NK-92 (cell line): Measurements from ENCODE around the gene KLF15.

Experiments used
- DNase-seq: peaks from one replicate; lab custom pipeline; 2025; ENCODE audit not compliant: unreplicated experiment; lab: John Stamatoyannopoulos, UW

KLF15 gene

DNA sequence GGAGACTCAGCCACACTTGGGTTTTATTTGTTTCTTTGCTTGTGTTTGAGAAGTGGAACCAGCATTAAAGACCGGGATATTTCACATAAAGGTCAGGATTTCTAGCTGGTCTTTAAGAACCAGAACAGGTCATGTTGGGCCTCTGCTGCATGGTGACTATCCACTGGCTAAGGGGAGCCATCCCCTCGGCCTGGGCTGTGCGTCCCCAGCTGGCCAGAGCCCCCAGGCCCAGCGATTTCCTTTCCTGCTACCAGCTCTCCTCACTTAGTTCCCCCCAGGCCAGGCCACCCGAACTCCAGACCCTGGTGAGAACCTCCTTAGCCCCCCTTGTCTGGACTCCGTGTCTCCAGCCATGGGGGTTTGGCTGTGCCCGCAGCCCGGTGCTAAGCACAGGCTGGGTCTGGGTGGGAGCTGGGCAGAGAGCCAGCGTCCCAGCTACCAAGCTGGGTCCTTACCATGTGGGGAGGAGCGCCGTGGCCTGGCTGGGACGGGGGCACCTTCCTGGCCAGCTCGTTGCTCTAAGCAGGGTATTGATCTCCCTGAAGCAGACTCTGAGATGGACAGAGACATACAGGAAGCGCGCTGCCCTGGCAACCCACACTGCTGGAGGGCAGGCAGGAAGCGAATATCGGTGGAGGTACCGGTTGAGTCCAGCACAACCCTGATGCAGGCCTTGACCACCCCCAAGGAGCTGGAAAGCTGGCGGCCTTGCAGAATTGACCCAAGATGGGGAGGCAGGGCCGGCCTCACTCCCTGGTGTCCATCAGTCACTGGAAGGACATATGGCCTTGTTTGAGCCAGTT is 49.4 kb downstream of the KLF15 start:
- no peak for DNase-seq

DNA sequence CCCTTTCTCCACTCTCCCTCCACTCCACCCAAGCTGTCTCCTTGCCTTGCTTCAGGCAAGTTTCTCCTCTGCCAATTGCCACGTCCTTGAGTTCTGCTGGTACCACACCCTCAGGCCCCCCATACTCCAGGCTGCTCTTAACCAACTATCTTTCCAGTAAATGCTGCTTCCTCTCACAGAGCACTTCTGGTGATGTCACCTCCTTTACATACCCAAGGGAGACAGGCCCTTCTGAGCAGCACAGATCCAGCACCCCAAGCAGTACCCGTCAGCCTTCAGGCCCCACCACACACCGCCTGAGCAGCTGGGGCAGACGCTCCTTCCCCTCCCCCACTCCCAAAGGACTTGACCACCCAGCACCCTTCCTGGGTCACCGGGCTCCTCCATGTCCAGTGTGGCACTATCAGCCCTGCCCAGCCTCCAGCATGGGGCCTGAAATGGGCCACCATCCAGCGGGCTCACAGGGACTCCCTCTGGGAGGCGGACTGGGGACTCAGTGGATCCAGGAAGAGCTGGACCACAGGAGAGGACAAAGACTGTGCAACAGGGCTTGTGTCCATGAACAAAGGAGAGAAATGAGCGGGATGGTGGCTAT is 50.2 kb downstream of the KLF15 start:
- no peak for DNase-seq

DNA sequence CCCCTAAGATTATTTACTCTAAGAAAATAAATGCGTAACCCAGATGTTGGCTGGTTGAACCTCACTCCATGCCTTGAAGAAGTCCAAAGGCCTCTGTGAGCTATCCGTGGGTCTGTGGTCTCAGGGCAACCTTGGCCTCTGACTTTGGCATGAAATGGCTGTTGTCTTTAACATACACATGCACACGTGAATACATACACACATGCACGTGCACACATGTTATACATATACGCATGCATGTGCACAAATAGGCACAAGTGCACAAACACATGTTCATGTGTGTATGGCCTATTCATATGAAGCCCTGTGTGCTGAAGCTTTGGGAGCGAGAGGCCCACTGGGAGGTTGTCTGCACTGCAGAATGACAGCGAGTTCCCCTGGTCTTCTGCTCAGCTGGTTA is 50.8 kb downstream of the KLF15 start:
- no peak for DNase-seq

DNA sequence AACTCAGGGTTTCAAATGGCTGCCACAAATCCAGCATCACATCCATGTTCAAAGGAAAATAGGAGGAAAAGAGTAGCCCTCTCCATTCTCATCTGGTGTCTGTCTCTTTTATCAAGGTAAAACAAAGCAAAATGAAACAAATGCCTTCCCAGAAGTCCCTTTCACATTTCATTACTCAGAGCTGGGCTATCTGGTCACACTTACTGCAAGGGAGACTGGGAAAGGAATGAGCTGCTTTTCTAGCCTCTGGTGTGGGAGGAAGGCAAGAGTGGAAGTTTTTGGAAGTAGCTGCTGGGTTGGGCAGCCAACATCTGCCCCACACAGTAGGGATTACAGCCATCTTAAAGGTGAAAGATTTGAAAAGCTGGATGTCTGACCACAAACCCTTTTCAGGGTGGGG is 51.8 kb downstream of the KLF15 start:
- DNase-seq: no peak

DNA sequence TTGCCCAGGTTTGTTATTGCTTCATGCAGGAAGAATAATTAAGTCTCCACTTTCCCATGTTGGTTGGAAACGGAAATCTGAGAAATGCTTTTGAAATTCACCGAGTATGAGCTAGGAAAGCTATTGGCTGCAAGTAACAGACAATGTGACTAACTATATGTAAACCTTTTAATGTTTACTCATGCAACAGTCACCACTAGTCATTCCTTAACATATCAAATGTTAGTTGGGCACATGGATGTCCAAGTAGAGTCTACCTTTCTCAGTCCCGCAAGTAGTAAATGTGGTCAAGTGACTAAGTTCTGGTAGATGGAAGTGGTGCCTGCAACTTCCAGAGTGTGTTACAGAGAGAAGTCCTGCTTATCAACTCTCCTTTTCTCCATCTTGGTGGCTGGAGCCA is 52.5 kb downstream of the KLF15 start:
- no peak for DNase-seq

DNA sequence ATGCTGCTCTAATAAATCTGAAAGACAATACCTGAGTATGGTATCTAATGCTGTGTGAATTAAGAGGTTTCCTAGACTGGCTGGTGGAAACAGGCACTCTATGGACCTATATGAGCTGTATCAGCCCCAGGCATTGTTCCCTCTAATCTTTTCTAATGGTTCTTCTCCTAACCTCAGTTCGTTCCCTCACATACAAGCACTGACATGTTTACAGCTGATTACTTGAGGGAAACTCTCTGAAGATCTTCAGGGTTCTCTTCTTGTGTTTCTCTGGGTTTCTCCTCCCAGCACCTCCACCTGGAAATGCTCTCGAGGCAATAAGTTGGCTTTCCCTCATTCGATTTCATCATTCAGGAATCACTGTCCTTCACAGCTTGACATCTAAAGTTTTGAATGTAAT is 52.9 kb downstream of the KLF15 start:
- no peak for DNase-seq

DNA sequence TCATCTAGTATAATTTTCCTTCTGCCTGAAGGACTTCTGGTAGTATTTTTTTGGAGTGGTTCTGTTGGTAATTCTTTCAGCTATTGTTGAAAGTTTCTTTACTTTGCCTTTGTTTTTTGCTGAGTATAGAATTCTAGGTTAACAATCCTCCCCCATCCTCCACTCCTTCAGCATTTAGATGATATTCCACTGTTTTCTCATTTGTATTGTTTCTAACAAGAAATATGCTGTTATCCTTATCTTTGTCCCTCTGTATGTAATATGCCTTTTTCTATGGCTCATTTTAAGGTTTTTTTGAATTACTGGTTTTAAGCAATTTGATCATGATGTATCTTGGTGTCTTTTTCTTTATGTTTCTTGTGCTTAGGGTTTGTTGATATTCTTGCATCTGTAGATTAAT is 53.9 kb downstream of the KLF15 start:
- DNase-seq: no peak

DNA sequence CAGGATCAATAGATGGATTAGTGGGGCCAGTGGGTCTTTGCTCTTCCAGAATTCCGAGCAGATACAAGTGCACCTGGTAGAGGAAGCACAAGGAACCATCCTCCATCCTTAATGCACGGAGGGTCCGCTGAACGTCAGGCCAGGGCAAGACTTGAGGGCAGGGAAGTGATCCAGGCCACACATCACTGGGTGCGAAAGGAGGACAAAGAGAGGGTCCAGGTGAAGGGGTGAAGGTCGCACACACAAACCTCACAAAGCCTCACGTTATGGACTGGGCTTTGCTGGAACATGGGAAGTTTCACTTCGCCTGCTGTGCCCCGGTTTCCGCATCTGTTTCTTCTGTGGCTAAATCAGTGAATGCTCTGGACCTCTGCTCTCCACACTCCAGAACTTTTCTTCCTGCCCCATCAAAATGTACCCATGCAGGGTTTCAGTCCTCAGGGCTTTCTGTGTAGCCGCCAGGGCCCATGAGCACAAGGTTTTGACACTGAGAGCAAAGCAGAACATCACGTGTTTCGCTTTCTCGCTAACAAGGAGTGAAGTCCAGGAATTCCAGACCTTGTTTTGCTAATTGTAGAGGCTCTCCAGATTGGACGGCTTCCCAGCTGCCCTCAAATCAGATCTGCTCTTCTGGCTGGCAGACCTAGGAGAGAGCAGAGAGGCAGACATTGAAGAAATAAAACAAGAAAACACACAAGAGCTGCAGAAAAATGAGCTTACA is 56.3 kb downstream of the KLF15 start:
- DNase-seq: no peak

DNA sequence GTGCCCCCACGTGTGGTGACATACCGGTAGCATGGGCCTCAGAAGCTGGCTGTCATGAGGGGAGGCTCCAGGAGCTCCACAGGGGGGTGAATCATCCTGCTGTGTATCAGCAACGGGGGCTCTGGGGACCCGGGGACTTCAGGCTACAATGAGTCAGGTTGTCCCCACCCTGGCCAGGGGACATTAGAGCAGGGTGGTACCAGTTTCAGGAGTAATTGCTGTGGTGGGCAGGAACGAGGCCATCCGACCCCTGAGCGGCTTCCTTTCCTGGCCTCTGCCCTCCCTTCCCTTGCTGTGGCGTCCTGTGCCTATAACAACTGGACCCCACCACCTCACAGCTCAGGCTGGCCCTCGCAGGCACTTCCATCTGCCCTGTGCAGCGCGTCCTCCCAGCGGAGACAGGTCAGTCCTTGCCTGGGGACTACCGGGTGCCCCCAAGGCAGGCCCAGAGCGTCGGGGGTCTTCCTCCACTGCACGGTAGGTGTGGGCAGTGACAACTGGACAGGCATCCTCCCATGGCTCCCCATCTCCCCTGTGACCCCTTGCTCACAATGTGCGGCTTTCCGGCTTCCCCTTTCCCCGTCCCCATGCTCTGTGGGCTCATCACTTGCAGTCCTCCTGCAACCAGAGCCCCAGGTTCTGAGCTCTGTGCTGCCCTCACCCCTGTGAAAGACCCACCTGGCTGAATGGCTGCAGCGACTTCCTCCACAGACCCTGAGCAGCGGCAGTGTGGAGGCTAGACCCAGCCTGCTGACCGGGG is 57.0 kb downstream of the KLF15 start:
- no peak for DNase-seq

DNA sequence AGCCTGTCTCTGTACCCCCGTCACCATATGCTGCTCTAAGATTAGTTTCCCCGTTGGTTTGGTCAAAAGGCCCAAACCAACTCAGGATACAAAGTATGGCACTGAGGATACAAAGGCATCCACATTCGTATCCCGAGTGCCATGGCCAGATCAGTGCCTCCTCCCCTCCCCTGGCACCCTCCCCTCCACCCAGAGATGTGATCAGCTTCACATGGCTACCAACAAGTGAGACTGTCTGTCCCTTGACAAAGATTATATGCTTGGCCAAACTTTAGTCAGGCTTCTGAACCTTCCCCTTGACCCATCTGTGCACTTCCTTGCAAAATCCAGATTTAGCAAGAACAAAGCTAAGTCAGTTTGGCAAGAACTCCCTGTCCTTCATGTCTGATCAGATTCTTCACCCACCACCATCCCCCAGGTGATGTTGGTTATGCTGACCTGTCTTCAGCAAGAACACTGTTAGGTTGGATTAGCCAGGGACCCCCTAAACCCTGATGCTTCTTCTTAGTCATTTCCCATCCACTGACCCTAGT is 61.7 kb downstream of the KLF15 start:
- no peak for DNase-seq

DNA sequence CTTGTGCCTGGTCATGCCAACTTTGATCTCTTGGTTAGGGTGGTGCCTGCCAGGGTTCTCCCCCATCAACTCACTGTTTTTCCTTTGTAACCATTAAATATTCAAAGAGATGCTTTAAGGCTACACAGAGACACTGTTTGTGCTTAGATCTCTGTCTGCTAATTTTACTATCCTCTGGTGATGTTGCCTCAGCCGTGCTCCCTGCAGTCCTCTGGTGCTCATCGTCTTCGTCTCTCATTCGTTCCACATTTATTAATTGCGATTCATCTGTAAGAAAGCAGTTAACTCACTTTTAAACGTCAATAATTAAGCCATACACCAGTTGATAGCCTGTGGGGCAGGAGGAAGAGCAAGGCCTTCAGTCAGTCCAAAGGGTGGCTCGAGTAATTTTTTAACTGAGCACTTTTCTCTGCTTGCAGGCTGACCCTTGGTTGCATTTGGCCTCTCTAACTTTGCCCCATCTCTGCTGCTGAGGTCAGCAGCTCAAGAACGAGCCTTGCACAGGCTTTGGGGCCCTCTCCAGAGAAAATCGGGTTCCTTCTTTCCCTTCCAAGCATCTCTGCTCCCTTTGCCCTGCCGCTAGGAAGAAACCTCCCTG is 62.9 kb downstream of the KLF15 start:
- no peak for DNase-seq

DNA sequence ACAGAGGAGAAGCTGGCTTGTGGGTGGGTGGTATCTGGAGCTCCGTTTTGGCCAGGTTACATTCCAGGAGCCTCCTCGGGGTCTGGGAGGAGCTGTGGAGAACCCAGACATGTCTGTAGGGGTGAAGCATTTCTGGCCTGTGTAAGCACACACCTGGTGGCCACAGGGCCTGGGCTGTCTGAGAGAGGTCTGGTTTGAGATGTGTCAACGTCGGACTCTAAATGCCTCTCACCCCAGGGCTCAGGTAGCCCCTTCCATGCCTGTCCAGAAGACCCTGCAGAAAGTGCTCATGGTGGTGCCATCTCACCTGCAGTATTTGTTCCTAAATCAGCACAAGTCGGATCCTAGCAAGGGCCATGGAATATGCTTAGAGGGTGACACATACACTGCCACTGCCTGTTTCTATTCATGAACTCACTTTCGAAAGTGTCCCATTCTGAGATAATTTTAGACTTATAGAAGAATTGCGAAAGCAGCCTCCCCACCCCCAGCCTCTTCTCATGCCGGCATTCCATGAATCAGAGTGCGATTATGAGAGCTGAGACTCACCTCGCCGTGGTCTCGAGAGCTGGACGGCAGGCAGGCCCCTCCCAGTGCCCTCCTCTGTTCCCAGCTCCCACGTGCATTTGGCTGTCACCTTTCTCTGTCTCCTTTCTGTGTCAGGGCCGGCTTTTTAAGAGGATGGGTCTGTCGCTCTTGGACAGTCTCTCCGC is 63.7 kb downstream of the KLF15 start:
- no peak for DNase-seq
